Mesenchymal stem cell (in vitro differentiated cells and primary cell): ENCODE results near the gene SSB. TPM values are rescaled to one million over a fixed set of nuclear protein-coding genes. Genes with fewer than 3 reads are reported as not detected.

Source experiments
- DNase-seq: peaks from one replicate; pipeline ENCODE4 v3.0.0-alpha.2; 2013
- H2AFZ ChIP-seq: one replicate; pipeline ENCODE4 v1.6.1; 2013; ENCODE audit warnings: low read depth, mild to moderate bottlenecking, control low read depth, inconsistent platforms, low read length, moderate library complexity
- H2AK5ac ChIP-seq: 2 replicates; pipeline ENCODE4 v1.6.1; 2013; ENCODE audit warnings: low read length, moderate library complexity, mild to moderate bottlenecking, inconsistent platforms; ENCODE audit not compliant: severe bottlenecking
- H2BK120ac ChIP-seq: one replicate; pipeline ENCODE4 v1.6.1; 2013; ENCODE audit warnings: low read depth, mild to moderate bottlenecking, inconsistent platforms, low read length, moderate library complexity
- H2BK12ac ChIP-seq, 2 experiments: one replicate each; pipeline ENCODE4 v1.6.1; 2013; ENCODE audit warnings: inconsistent platforms in 2 of 2, low read length in 2 of 2, mild to moderate bottlenecking in 2 of 2, moderate library complexity in 2 of 2, control low read depth in 1 of 2
- H2BK15ac ChIP-seq: one replicate; pipeline ENCODE4 v1.6.1; 2013; ENCODE audit warnings: mild to moderate bottlenecking, low read depth, inconsistent platforms; ENCODE audit not compliant: poor library complexity, severe bottlenecking
- H2BK5ac ChIP-seq: 2 replicates; pipeline ENCODE4 v1.6.1; 2013; ENCODE audit warnings: low read depth, mild to moderate bottlenecking, low read length, control low read depth, inconsistent platforms; ENCODE audit not compliant: poor library complexity, severe bottlenecking
- H3K14ac ChIP-seq, 2 experiments: one replicate each; pipeline ENCODE4 v1.6.1; 2013; ENCODE audit warnings: inconsistent platforms in 2 of 2, low read length in 2 of 2, control low read depth in 1 of 2, mild to moderate bottlenecking in 1 of 2, moderate library complexity in 1 of 2
- H3K18ac ChIP-seq, 2 experiments: one replicate each; pipeline ENCODE4 v1.6.1; 2013; ENCODE audit warnings: inconsistent platforms in 2 of 2, low read length in 2 of 2, control low read depth in 1 of 2, low read depth in 1 of 2, mild to moderate bottlenecking in 1 of 2
- H3K23ac ChIP-seq, 2 experiments: one replicate each; pipeline ENCODE4 v1.6.1; 2013; ENCODE audit warnings: inconsistent platforms in 2 of 2, low read length in 2 of 2, mild to moderate bottlenecking in 2 of 2, moderate library complexity in 2 of 2, control low read depth in 1 of 2
- H3K27ac ChIP-seq: 2 replicates; pipeline ENCODE4 v1.5.1; 2013; ENCODE audit warnings: mild to moderate bottlenecking, moderate library complexity, low read length, control low read depth, inconsistent platforms; ENCODE audit not compliant: poor library complexity, severe bottlenecking
- H3K27me3 ChIP-seq, 2 experiments: 2 replicates each; pipeline versions ENCODE4 v1.6.1 to v1.7.0; 2013; ENCODE audit warnings: low read length in 2 of 2, mild to moderate bottlenecking in 2 of 2, moderate library complexity in 2 of 2, control low read depth in 1 of 2, inconsistent platforms in 1 of 2; ENCODE audit not compliant: control insufficient read depth in 1 of 2, insufficient read depth in 1 of 2
- H3K36me3 ChIP-seq, 2 experiments: 2 replicates each; pipeline versions ENCODE4 v1.6.1 to v1.7.0; 2013; ENCODE audit warnings: low read length in 2 of 2, control low read depth in 1 of 2, inconsistent platforms in 1 of 2, low read depth in 1 of 2, mild to moderate bottlenecking in 1 of 2; ENCODE audit not compliant: insufficient read depth in 2 of 2, control insufficient read depth in 1 of 2
- H3K4ac ChIP-seq, 2 experiments: one replicate each; pipeline ENCODE4 v1.6.1; 2013; ENCODE audit warnings: inconsistent platforms in 2 of 2, low read length in 2 of 2, mild to moderate bottlenecking in 2 of 2, moderate library complexity in 2 of 2, control low read depth in 1 of 2, low read depth in 1 of 2
- H3K4me1 ChIP-seq: 2 replicates; pipeline ENCODE4 v1.6.1; 2013; ENCODE audit warnings: low read depth, low read length, control low read depth; ENCODE audit not compliant: control insufficient read depth, insufficient read depth
- H3K4me2 ChIP-seq: 2 replicates; pipeline ENCODE4 v1.6.1; 2013; ENCODE audit warnings: low read length, mild to moderate bottlenecking, inconsistent platforms; ENCODE audit not compliant: poor library complexity, severe bottlenecking
- H3K4me3 ChIP-seq, 2 experiments: 2 replicates each; pipeline versions ENCODE4 v1.5.1 to v1.7.0; 2013; ENCODE audit warnings: low read length in 2 of 2, mild to moderate bottlenecking in 2 of 2, control low read depth in 1 of 2, low read depth in 1 of 2; ENCODE audit not compliant: insufficient read depth in 1 of 2
- H3K79me1 ChIP-seq: replicated peaks from 2 replicates; pipeline ENCODE4 v1.6.1; 2013; ENCODE audit warnings: mild to moderate bottlenecking, control low read depth, low read length, inconsistent platforms; ENCODE audit not compliant: poor library complexity, severe bottlenecking
- H3K9ac ChIP-seq: 2 replicates; pipeline ENCODE4 v1.7.0; 2013; ENCODE audit warnings: mild to moderate bottlenecking, low read length, moderate library complexity
- H3K9me3 ChIP-seq: 2 replicates; pipeline ENCODE4 v1.7.0; 2013; ENCODE audit warnings: mild to moderate bottlenecking, low read length; ENCODE audit not compliant: control insufficient read depth
- H4K8ac ChIP-seq: one replicate; pipeline ENCODE4 v1.6.1; 2013; ENCODE audit warnings: inconsistent platforms, mild to moderate bottlenecking, low read length, moderate library complexity
- H4K91ac ChIP-seq: one replicate; pipeline ENCODE4 v1.6.1; 2013; ENCODE audit warnings: mild to moderate bottlenecking, low read length, inconsistent platforms
- WGBS: methylation state at CpG from one replicate; pipeline ENCODE4 v1.1.7; 2013; ENCODE audit warnings: mixed read lengths; 5-methylcytosine and 5-hydroxymethylcytosine counted together
- polyA plus RNA-seq, 2 experiments: library from polyadenylated mRNA; stranded (reverse); fragments of 200-250 nt; gene quantifications; one replicate each; pipeline ENCODE4 v1.2.3, GENCODE V29; 2013

SSB gene
- polyA plus RNA-seq (2013, experiment 1 of 2): 174 TPM
- polyA plus RNA-seq (2013, experiment 2 of 2): 181 TPM

DNA sequence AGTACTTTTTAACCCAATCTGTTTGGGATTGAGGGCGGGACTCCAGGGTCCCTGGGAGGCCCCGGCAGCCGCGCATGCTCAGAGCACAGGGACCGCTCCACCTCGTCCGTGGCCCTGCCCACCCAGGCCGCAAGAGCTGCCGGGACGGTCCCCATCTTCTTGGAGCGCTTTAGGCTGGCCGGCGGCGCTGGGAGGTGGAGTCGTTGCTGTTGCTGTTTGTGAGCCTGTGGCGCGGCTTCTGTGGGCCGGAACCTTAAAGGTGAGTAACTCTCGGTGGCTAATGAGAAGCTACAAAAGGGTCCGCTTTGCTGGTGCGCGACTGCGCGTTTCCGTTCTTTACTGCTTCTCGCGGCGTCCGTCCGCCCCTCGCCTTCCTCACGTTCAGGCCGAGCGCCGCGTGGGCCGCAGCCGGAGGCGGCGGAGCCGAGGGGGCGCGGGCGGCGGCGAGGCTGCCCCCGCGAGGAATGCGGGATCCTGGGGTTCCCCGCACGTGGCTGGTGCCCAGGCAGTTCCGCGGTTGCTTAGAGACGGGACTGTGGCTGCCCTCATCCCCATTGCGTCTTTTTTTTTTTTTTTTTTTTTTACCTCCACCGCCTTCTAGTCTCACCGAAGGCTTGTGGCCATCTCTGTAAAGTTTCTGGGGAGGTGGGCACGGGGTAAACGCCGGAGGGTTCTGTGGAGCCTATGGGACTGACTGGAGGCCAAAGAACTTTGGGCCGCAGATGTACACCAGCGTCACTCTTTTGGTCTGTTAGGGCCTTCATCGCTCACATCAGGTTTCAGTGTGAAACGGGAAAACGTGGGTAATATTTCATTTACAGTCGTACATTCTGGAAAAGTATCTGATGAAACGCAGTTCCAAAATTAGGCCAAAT, at the start of gene SSB:
Gene SSB, plus strand, starts transcription at position 154 of the 875 bp plus-strand sequence. CDS start 2,090 bp downstream, outside the sequence.
- no peak within 1 kb of the TSS for H3K14ac ChIP-seq

DNA sequence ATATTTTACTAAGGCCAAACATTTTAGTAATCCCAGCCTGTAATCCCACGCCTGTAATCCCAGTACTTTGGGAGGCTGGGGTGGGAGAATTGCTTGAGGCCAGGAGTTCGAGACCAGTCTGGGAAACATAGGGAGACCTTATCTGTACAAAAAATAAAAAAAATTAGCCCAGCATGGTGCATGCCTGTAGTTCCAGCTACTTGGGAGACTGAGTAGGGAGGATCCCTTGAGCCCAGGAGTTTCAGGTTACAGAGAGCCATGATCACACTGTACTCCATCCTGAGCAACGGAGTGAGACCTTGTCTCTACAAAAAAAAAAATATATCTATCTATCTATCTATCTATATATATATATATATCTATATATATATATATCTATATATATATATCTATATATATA, 45.9 kb upstream of the SSB start:
- no peak overlapping the region for H3K4ac ChIP-seq
- H2AK5ac ChIP-seq: no peak overlapping the region
- H2BK120ac ChIP-seq: no peak overlapping the region
- no peak for DNase-seq
- H3K9ac ChIP-seq: no peak overlapping the region
- peaks cover 0 to 3% of the 10 kb centered on the region in 2 experiments for H3K36me3 ChIP-seq
- H4K91ac ChIP-seq: no peak overlapping the region
- no peak overlapping the region for H3K4me3 ChIP-seq
- no peaks in the 10 kb centered on the region for H3K4me1 ChIP-seq
- no peak overlapping the region for H2BK5ac ChIP-seq
- H3K23ac ChIP-seq: no peak overlapping the region
- no peak overlapping the region for H3K4me2 ChIP-seq
- no peak overlapping the region for H4K8ac ChIP-seq
- no peaks in the 10 kb centered on the region for H3K27me3 ChIP-seq
- H3K79me1 ChIP-seq: no peaks in the 10 kb centered on the region
- WGBS: 100% methylated on average over 2 of the region's 3 CpGs
- H3K14ac ChIP-seq: no peak overlapping the region
- no peak overlapping the region for H3K27ac ChIP-seq
- no peak overlapping the region for H3K18ac ChIP-seq
- no peak overlapping the region for H2BK12ac ChIP-seq
- no peak overlapping the region for H2BK15ac ChIP-seq
- no peak overlapping the region for H2AFZ ChIP-seq
- H3K9me3 ChIP-seq: no peaks in the 10 kb centered on the region

More for the DNA sequence above, at the start of gene SSB:
- WGBS: under 1% methylated on average over 60 of the region's 67 CpGs
- Histone ChIP-seq H3K4me1 (peaks cover 5% of the 10 kb centered on the region), H3K4me2 (peak within 1 kb of the TSS; percentile 67), H2AK5ac (no peak within 1 kb of the TSS), H3K9me3 (no peaks in the 10 kb centered on the region), H2AFZ (peak within 1 kb of the TSS; percentile 23), H4K8ac (peak within 1 kb of the TSS; percentile 45), H3K27me3 (no peaks in the 10 kb centered on the region), H4K91ac (peak within 1 kb of the TSS; percentile 59), H3K27ac (peak within 1 kb of the TSS; percentile 83), H3K9ac (peak within 1 kb of the TSS; percentile 96), H2BK120ac (no peak within 1 kb of the TSS), H2BK15ac (no peak within 1 kb of the TSS), H3K4me3 (peak within 1 kb of the TSS; percentile 87 to 88), H2BK12ac (no peak within 1 kb of the TSS), H3K18ac (peak within 1 kb of the TSS; percentile 58 to 72), H3K23ac (no peak within 1 kb of the TSS), H3K4ac (peak within 1 kb of the TSS; percentile 19 to 25), H3K79me1 (peaks cover 4% of the 10 kb centered on the region), H3K36me3 (peaks cover 8 to 25% of the 10 kb centered on the region in 2 experiments), H2BK5ac (no peak within 1 kb of the TSS)
- peak; percentile 92 for DNase-seq

DNA sequence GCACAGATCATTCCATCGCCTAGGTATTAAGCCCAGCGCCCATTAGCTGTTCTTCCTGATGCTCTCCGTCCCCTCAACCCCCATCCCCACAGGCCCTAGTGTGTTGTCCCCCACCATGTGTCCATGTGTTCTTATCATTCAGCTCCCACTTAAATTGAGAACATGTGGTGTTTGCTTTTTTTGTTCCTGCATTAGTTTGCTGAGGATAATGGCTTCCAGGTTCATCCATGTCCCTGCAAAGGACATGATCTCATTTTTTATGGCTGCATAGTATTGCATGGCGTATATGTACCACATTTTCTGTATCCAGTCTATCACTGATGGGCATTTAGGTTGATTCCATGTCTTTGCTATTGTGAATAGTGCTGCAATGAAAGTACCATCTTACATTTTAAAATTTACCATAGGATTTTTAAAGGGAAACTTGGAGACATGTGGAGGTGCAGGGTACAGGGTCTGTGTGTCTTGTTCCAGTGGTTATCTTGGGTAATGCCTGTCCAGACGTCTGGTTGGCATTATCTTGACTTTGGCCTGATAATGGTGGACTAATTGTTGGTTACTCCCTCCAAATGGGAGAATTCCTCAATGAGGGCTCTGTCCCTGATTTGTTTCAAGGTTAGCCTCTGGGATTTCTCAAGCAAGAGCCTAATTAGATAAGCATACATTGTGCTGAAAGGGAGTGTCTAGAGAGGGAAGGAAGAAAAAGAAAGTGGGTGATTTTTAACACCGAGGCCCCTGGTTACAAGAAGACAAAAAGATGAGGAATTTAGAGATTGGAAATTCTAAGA, 43.4 kb upstream of the SSB start:
- no peak overlapping the region for H3K27ac ChIP-seq
- H3K18ac ChIP-seq: no peak overlapping the region
- H3K9ac ChIP-seq: no peak overlapping the region
- no peak overlapping the region for H2BK5ac ChIP-seq
- H2AK5ac ChIP-seq: no peak overlapping the region
- H3K36me3 ChIP-seq: no peaks in the 10 kb centered on the region
- H2BK15ac ChIP-seq: no peak overlapping the region
- no peaks in the 10 kb centered on the region for H3K79me1 ChIP-seq
- peak overlapping the region in 1 of 2 experiments; percentile 60 for H3K23ac ChIP-seq
- no peak overlapping the region for H3K14ac ChIP-seq
- H2BK12ac ChIP-seq: no peak overlapping the region
- no peak overlapping the region for H3K4me2 ChIP-seq
- no peak overlapping the region for H2BK120ac ChIP-seq
- no peak overlapping the region for H2AFZ ChIP-seq
- H3K9me3 ChIP-seq: no peaks in the 10 kb centered on the region
- no peaks in the 10 kb centered on the region for H3K27me3 ChIP-seq
- WGBS: 80% methylated on average over 5 of the region's 6 CpGs
- H3K4me3 ChIP-seq: no peak overlapping the region
- H4K8ac ChIP-seq: no peak overlapping the region
- DNase-seq: no peak
- H3K4me1 ChIP-seq: no peaks in the 10 kb centered on the region
- H3K4ac ChIP-seq: no peak overlapping the region
- H4K91ac ChIP-seq: no peak overlapping the region

DNA sequence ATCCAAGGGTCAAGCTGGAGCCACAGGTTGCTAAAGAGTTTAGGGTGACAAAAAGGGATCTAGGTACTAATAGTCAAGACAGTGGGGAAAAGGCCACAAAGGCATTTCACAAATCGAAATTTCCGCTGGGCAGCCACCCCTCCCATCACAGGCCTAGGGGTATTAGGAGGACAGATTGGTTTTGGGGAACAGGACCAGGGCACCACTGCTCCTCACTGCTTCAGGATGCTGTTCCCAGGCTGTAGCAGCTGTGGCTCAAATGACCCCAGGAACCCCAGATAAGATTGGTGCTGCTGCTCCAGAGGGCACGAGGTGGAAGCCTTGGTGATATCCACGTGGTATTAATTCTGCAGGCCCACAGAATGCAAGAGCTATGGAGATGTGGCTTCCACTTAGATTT, 42.3 kb upstream of the SSB start:
- H2AK5ac ChIP-seq: no peak overlapping the region
- no peak overlapping the region for H3K4me2 ChIP-seq
- H3K14ac ChIP-seq: no peak overlapping the region
- no peak overlapping the region for H2BK15ac ChIP-seq
- no peaks in the 10 kb centered on the region for H3K36me3 ChIP-seq
- no peak overlapping the region for H3K23ac ChIP-seq
- H4K91ac ChIP-seq: no peak overlapping the region
- 90% methylated on average over 4 of the region's 4 CpGs for WGBS
- H3K27me3 ChIP-seq: no peaks in the 10 kb centered on the region
- H3K18ac ChIP-seq: no peak overlapping the region
- DNase-seq: no peak
- H3K9me3 ChIP-seq: no peaks in the 10 kb centered on the region
- no peak overlapping the region for H2AFZ ChIP-seq
- no peaks in the 10 kb centered on the region for H3K4me1 ChIP-seq
- H2BK120ac ChIP-seq: peak overlapping the region; percentile 5
- H3K4ac ChIP-seq: no peak overlapping the region
- H3K9ac ChIP-seq: no peak overlapping the region
- H3K27ac ChIP-seq: no peak overlapping the region
- H3K4me3 ChIP-seq: no peak overlapping the region
- H3K79me1 ChIP-seq: no peaks in the 10 kb centered on the region
- H4K8ac ChIP-seq: no peak overlapping the region
- no peak overlapping the region for H2BK5ac ChIP-seq
- H2BK12ac ChIP-seq: no peak overlapping the region
